Keratinocyte (primary cell): Measurements from ENCODE around the gene TENT4A. TPM values are rescaled to one million over a fixed set of nuclear protein-coding genes. Genes with fewer than 3 reads are reported as not detected.

Experiments used
- DNase-seq: peaks from one replicate; pipeline ENCODE4 v3.0.0-alpha.2; 2011; ENCODE audit warnings: low read depth, missing footprints, low spot score
- FAIRE-seq: peaks from 2 replicates; lab custom pipeline; 2011; peaks lifted over from hg19 to GRCh38; lab: Jason Lieb, UNC
- H2AFZ ChIP-seq: 2 replicates; pipeline ENCODE4 v1.6.0; 2012; ENCODE audit warnings: low read length, control low read depth, inconsistent platforms; ENCODE audit not compliant: control insufficient read depth
- H3K27ac ChIP-seq: 2 replicates; pipeline ENCODE4 v1.5.1; 2011; ENCODE audit warnings: low read length; ENCODE audit not compliant: control insufficient read depth, insufficient read depth
- H3K27me3 ChIP-seq: 3 replicates; pipeline ENCODE4 v1.6.0; 2011; ENCODE audit warnings: low read length; ENCODE audit not compliant: control insufficient read depth, insufficient read depth; ENCODE audit errors: extremely low read depth
- H3K36me3 ChIP-seq, 2 experiments: 2 replicates in 1 of 2; 3 replicates in 1 of 2; pipeline ENCODE4 v1.5.1; 2011; ENCODE audit warnings: low read length in 2 of 2, mild to moderate bottlenecking in 1 of 2; ENCODE audit not compliant: control insufficient read depth in 2 of 2, insufficient read depth in 2 of 2; ENCODE audit errors: extremely low read depth in 1 of 2
- H3K4me1 ChIP-seq: 3 replicates; pipeline ENCODE4 v1.5.1; 2011; ENCODE audit warnings: low read length; ENCODE audit not compliant: control insufficient read depth, insufficient read depth; ENCODE audit errors: extremely low read depth
- H3K4me2 ChIP-seq: 3 replicates; pipeline ENCODE4 v1.6.0; 2011; ENCODE audit warnings: low read depth, low read length; ENCODE audit not compliant: control insufficient read depth, insufficient read depth; ENCODE audit errors: extremely low read depth
- H3K4me3 ChIP-seq, 3 experiments: fragments of 200-600 bp in 1 of 3; sonication (generic) in 1 of 3; 2 replicates in 2 of 3; 3 replicates in 1 of 3; pipeline ENCODE4 v1.5.1; 2011 to 2016; ENCODE audit warnings: low read length in 3 of 3, mild to moderate bottlenecking in 3 of 3, control low read depth in 2 of 3, inconsistent platforms in 1 of 3, low read depth in 1 of 3, mixed read lengths in 1 of 3, mixed run types in 1 of 3, moderate library complexity in 1 of 3; ENCODE audit not compliant: control insufficient read depth in 2 of 3, insufficient read depth in 2 of 3; ENCODE audit errors: extremely low read depth in 1 of 3
- H3K79me2 ChIP-seq: 2 replicates; pipeline ENCODE4 v1.6.0; 2012; ENCODE audit warnings: low read length; ENCODE audit not compliant: control insufficient read depth, insufficient read depth
- H3K9ac ChIP-seq: 3 replicates; pipeline ENCODE4 v1.6.0; 2011; ENCODE audit warnings: low read length; ENCODE audit not compliant: control insufficient read depth, insufficient read depth; ENCODE audit errors: extremely low read depth
- H3K9me1 ChIP-seq: 3 replicates; pipeline ENCODE4 v1.6.0; 2011; ENCODE audit warnings: low read length; ENCODE audit not compliant: control insufficient read depth, insufficient read depth; ENCODE audit errors: extremely low read depth
- H3K9me3 ChIP-seq: 2 replicates; pipeline ENCODE4 v1.5.1; 2012; ENCODE audit warnings: low read depth, low read length; ENCODE audit not compliant: control insufficient read depth
- H4K20me1 ChIP-seq: 3 replicates; pipeline ENCODE4 v1.6.0; 2011; ENCODE audit warnings: low read length; ENCODE audit not compliant: control insufficient read depth, insufficient read depth; ENCODE audit errors: extremely low read depth
- CTCF ChIP-seq, 3 experiments: IDR thresholded peaks in 1 of 3; conservative IDR thresholded peaks in 1 of 3; optimal IDR thresholded peaks in 1 of 3; 2 replicates in 2 of 3; 3 replicates in 1 of 3; pipeline versions ENCODE3 to v1.5.1; 2011; ENCODE audit warnings: low read length in 3 of 3, mild to moderate bottlenecking in 3 of 3, moderate library complexity in 2 of 3, control low read depth in 1 of 3, inconsistent platforms in 1 of 3; ENCODE audit not compliant: insufficient read depth in 2 of 3; ENCODE audit errors: extremely low read depth in 1 of 3
- EZH2 ChIP-seq: IDR thresholded peaks from one replicate; pipeline ENCODE4 v1.6.1; 2012; ENCODE audit warnings: inconsistent platforms, mild to moderate bottlenecking, low read length, moderate library complexity
- dilution Hi-C: fragments of 300-500 bp; cut with MboI; formaldehyde crosslinking; loops from one replicate; pipeline ENCODE4 v1.7.0; 2020; ENCODE audit warnings: low sequenced_read_pairs; ENCODE audit not compliant: extremely low pct_ligation_motif_present
- polyA plus RNA-seq, 5 experiments: library from polyadenylated mRNA; depleted of rRNA in 3 of 5; stranded (reverse) in 3 of 5; stranded (forward) in 1 of 5; unstranded in 1 of 5; fragments of >200 nt; gene quantifications; 1 replicate in 1 of 5; 2 replicates in 3 of 5; 3 replicates in 1 of 5; pipeline versions ENCODE4 v1.2.1 to v1.2.3, GENCODE V29; 2011 to 2012; ENCODE audit warnings: missing spikeins in 2 of 5, low read depth in 1 of 5, low replicate concordance in 1 of 5

TENT4A gene
- polyA plus RNA-seq, 1 donor (not counting 4 experiments of a cell fraction or from before 2014, with no cell fraction given) = 5.9 TPM

- peaks cover 31% of the 10 kb centered on the region for H3K79me2 ChIP-seq
- no peak overlapping the region for H3K4me2 ChIP-seq
- peaks cover 38 to 53% of the 10 kb centered on the region in 2 experiments for H3K36me3 ChIP-seq
- H3K9me3 ChIP-seq = no peaks in the 10 kb centered on the region
- no peaks in the 10 kb centered on the region for H3K4me1 ChIP-seq
- no peak overlapping the region for H3K4me3 ChIP-seq
- TF ChIP-seq CTCF (optimal IDR thresholded peaks at IDR 0.05 in 1 of 3, IDR thresholded peaks at IDR 0.05 in 1 of 3, conservative IDR thresholded peaks at IDR 0.05 in 1 of 3; ENCODE audit: extremely low read depth in 1 of 3, insufficient read depth in 2 of 3, low read length in 3 of 3) (no peak), EZH2 (no peak)
- dilution Hi-C loops = no loop called here
- FAIRE-seq (no peak), DNase-seq (no peak)
- no peak overlapping the region for H2AFZ ChIP-seq
- H3K27me3 ChIP-seq = no peaks in the 10 kb centered on the region
- no peak overlapping the region for H3K9ac ChIP-seq
- peaks cover 7% of the 10 kb centered on the region for H4K20me1 ChIP-seq
- no peak overlapping the region for H3K27ac ChIP-seq
- H3K9me1 ChIP-seq = no peaks in the 10 kb centered on the region
Observed at GRCh38 chr5:6748142-6748541, 34.9 kb downstream of the TENT4A start.

- dilution Hi-C loops = no loop called here
- Histone ChIP-seq H3K4me2 (no peak overlapping the region), H3K9ac (no peak overlapping the region), H3K9me1 (no peaks in the 10 kb centered on the region), H2AFZ (no peak overlapping the region), H3K27me3 (no peaks in the 10 kb centered on the region), H3K4me3 (no peak overlapping the region), H4K20me1 (peaks cover 7% of the 10 kb centered on the region), H3K36me3 (peaks cover 43 to 52% of the 10 kb centered on the region in 2 experiments), H3K27ac (no peak overlapping the region), H3K9me3 (no peaks in the 10 kb centered on the region), H3K4me1 (no peaks in the 10 kb centered on the region), H3K79me2 (peaks cover 31% of the 10 kb centered on the region)
- DNase-seq = no peak
- TF ChIP-seq CTCF (optimal IDR thresholded peaks at IDR 0.05 in 1 of 3, IDR thresholded peaks at IDR 0.05 in 1 of 3, conservative IDR thresholded peaks at IDR 0.05 in 1 of 3; ENCODE audit: extremely low read depth in 1 of 3, insufficient read depth in 2 of 3, low read length in 3 of 3) = no peak
- no peak for TF ChIP-seq EZH2
- no peak for FAIRE-seq
Observed at GRCh38 chr5:6749026-6749716, 35.9 kb downstream of the TENT4A start.
